NB4 (cell line): ENCODE results near the gene TNFSF18.

Experiments used
- MYC ChIP-seq: IDR thresholded peaks from 2 replicates; pipeline ENCODE4 v1.6.1; 2011; ENCODE audit warnings: low read depth, low read length
- POLR2A ChIP-seq: IDR thresholded peaks from 2 replicates; pipeline ENCODE4 v1.6.1; 2011; ENCODE audit warnings: mild to moderate bottlenecking; ENCODE audit not compliant: insufficient read length; ENCODE audit errors: extremely low read depth
- TF ChIP-seq, protein P1 (sequence below): IDR thresholded peaks from one replicate; pipeline ENCODE4 v1.5.1; 2012; ENCODE audit warnings: low read depth, low read length
- TF ChIP-seq, protein P2 (sequence below): IDR thresholded peaks from 2 replicates; pipeline ENCODE4 v1.6.1; 2011; ENCODE audit warnings: low read depth, low read length

DNA sequence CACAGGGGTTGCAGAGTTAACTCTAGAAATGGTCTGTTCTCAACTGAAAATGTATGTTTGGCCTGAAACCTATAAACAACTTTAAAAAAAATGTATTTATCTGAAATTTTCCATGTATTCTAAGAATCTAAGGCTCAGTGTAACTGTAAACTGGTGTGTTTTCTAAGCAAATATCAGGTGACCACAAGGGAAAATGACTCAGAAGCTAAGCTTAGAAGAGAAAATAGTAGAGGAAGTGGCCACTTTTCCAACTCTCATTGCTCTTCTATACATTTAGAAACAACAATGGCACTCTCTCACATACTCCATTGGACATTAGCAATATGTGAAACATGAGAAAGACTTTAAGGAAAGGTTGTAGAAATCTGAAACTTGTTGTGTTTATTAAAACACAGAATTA lies 7.5 kb downstream of the TNFSF18 start:
- TF ChIP-seq, protein P1, sequence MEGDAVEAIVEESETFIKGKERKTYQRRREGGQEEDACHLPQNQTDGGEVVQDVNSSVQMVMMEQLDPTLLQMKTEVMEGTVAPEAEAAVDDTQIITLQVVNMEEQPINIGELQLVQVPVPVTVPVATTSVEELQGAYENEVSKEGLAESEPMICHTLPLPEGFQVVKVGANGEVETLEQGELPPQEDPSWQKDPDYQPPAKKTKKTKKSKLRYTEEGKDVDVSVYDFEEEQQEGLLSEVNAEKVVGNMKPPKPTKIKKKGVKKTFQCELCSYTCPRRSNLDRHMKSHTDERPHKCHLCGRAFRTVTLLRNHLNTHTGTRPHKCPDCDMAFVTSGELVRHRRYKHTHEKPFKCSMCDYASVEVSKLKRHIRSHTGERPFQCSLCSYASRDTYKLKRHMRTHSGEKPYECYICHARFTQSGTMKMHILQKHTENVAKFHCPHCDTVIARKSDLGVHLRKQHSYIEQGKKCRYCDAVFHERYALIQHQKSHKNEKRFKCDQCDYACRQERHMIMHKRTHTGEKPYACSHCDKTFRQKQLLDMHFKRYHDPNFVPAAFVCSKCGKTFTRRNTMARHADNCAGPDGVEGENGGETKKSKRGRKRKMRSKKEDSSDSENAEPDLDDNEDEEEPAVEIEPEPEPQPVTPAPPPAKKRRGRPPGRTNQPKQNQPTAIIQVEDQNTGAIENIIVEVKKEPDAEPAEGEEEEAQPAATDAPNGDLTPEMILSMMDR = no peak
- TF ChIP-seq MYC = no peak
- no peak for TF ChIP-seq POLR2A
- TF ChIP-seq, protein P2, sequence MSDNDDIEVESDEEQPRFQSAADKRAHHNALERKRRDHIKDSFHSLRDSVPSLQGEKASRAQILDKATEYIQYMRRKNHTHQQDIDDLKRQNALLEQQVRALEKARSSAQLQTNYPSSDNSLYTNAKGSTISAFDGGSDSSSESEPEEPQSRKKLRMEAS = no peak
